Measurements from ENCODE around the gene FAM89B.

The FAM89B gene

DNA sequence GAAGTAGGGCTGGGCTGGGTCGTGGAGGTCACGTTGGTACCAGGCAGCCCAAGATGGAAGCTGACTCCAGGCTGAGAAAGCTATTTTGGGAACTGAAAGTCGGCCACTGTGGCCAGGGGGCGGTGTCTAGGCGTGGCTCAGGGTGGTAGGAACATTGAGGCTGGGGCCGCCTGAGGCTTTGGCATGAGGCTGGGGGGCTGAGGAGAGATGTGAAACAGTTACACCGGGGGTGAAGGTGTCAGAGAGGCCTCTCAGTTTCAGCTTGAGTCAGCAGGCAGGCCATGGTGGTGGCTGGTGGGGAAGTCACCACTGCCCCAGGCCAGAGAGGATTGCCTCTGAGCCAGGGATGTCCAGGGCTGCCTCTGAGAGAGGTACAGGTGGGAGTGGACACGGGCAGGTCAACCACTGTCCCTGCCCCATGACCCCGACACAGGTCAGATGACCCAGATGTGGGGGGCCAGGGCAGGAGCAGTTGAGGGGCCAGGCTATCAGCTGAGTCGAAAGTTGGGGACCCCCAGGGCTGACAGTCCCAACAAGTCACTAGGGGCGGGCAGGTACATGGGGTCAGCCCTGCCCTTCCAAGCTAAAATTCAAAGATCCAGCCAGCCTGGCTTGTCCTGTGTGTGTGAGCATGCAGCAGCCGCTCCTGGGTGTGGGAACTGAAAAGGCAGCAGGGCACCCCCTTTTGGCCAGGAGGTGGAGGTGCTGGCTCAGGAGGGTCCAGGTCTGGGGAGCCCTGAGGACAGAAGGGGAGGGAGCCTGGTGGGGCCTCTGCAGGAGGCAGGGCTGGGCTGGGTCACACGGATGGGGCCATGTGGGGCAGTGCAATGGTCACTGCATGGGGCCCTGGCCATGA, 16.1 kb downstream of the FAM89B start:
- DNase-seq (ENCODE audit: low read depth in 2 of 2): peak in 1 of 2 donors; percentile 52

- no peak for DNase-seq (ENCODE audit: low read depth in 2 of 2)
These were observed 17.3 kb downstream of the FAM89B start for GRCh38 chr11:65589444-65590239.

- no peak for DNase-seq (ENCODE audit: low read depth in 2 of 2)
These were observed 18.0 kb downstream of the FAM89B start for GRCh38 chr11:65590240-65590738.

DNA sequence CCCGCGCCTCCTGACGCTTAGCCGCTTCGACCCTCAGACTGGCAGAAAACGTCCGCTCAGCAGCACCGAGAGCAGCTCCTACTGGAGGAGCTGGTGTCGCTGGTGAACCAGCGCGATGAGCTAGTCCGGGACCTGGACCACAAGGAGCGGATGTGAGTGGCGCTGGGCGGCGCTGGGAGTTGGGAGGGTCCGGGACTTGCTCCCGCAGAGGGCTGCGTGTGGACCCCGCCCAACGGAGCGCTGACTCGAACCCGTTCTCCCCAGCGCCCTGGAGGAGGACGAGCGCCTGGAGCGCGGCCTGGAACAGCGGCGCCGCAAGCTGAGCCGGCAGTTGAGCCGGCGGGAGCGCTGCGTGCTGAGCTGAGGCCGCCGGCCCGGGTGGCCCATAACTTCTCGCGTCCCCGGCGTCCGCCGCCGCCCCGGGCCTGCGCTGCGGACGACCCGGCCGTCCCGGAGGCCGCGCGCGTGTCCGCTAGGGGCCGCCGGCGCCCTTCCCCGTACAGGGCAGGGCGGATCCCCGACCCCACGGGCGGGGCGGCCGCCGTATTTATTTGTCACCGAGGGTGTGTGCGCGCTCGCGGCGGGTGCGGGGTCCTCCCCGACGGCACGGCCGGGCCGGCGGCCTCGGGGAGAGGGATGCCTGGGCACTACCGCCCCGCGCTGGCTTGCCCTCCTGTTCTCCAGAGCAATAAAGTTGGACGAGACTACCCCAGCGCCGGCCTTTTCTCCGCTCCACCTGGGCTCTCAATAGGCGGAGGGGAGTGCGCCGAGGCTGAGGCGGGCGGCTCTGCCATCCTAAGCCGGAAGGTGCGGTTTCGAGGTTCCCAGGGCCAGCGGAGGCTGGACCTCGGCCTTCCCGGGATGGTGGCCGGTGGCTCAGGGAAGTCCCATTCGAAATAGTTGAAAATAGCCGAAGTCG, 19.9 kb downstream of the FAM89B start:
- no peak for DNase-seq (ENCODE audit: low read depth in 2 of 2)

- DNase-seq (ENCODE audit: low read depth in 2 of 2): no peak
These were observed 20.6 kb downstream of the FAM89B start for GRCh38 chr11:65592858-65593517.

DNA sequence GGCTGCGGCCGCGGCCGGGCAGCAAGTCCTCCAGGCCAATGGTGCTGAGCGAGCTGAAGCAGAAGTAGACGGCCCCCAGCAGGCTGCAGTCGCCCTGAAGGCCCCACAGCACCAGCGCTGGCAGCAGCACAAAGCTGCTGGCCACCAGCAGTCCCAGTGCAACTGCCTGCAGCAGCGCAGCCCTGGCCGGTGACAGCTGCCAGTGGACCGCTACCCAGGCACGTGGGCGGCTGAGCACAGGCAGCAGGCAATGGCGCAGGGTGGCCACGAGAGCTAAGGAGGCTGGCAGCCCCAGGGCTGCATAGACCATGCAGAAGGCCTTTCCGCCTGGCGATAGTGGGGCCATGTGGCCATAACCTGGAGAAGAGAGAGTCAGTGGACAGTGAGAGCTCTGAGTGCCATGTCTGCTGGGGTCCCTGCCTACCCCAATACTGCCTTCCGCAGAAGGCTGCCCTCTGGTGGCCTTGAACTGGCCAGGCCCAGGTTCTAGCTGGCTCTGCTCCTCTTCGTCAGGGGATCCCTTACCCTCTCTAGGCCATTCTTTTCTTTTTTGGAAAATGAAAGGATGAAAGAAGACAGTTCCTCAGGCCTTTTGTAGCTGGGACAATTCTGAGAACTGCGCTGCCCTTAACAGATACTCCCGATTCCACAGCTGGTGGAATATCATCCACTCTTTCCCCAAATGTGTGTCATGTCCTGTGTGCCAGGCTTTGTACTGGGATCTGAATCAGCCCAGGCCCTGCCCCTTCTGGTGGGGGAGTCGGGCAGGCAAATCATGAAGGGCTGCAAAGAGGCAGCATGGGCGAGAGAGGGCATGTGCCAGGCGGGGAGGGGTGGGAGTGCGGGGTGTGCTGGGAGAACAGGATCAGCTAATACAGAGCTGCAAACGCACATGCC, 21.4 kb downstream of the FAM89B start:
- no peak for DNase-seq (ENCODE audit: low read depth in 2 of 2)

DNA sequence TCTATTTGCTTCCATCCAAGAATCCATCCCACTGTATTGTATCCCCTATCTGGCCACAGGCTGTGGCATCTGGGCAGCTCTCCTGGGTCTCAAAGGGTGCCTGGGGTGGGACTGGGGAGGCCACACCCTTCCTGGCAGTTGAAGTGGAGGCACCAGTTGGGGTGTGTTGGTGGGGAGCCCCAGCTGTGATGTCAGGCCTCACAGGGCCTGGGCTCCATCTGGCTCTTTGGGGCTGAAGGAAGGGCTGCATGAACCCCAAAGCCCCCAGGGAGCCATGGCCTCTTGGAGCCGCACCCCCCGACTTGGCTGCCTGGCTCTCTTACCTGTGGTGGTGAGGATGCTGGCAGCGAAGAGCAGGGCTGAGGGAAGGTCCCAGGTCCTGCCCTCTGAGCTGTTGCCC, 22.8 kb downstream of the FAM89B start:
- no peak for DNase-seq (ENCODE audit: low read depth in 2 of 2)

DNA sequence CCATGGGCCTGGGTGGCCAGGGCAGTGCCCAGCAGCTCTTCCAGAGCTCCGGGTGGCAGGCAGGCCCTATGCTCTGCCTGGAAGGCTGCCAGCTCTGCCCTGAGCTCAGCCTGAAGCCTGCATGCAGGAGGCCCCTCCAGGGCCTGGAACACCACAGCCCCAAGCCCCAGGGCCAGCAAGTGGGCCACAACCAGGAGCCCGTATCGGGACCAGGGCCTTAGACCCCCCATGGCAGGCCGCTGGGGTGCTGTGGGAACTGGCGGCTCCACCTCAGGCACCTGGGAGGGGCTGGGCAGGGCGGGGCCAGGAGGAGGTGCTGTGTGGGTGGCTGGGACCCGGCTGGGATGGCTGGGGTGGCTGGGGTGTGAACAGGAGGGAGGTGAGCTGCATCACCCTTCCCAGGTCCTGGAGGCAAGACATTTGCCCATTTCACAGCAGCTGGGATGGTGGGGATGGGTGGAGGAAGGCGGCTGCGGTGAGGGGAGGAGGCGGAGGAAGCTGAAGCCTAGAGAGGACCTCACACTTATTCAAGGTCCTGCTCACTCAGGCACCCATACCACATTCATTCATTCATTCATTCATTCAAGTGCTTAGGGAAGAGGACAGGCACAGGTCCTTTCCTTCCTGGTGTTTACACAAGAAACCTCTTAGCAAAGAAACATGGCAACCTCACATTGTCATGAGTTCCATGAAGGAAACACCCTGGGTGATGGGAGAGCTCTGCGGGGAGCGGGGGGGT, 23.4 kb downstream of the FAM89B start, which contains the start of gene KCNK7:
KCNK7 (minus strand) TSS at position 258 of the 739 bp plus-strand sequence; CDS start at position 230, 28 bp downstream.
- no peak for DNase-seq (ENCODE audit: low read depth in 2 of 2)

DNA sequence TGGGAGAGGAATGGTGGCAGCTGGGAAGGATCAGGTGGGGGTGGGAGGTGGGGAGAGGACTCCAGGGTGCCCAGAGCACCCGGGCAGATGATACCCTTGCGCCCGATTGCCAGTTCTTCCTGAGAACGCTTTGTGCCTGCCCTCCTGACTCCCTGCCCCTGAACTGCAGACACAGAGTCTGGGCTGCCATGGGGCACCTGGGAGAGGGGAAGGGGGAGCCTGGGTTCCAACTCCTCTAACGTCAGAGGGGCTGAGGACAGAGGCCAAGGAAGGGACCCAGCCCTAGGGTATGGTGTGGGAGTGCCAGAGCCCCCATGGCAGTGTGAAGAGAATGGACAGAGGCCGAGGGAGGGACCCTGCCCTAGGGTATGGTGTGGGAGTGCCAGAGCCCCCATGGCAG, 24.2 kb downstream of the FAM89B start:
- no peak for DNase-seq (ENCODE audit: low read depth in 2 of 2)

GRCh38 chr11:65598258-65598699, 25.9 kb downstream of the FAM89B start:
- DNase-seq (ENCODE audit: low read depth in 2 of 2): no peak

- no peak for DNase-seq (ENCODE audit: low read depth in 2 of 2)
These were observed 27.0 kb downstream of the FAM89B start for GRCh38 chr11:65599216-65599954.

DNA sequence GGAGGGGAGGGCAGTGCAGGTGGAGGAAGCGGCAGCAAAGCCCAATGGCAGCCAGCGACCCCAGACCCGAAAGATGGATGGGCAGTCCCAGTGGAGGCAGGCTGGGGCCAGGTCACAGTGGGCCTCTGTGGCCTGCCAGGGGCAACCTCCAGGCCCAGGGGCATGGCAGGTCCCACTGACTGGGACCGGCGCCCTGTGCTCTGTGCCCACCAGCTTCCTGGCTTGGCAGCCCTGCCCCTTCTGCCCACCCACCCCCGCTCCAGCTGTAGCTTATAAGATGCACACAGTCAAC, 27.6 kb downstream of the FAM89B start:
- no peak for DNase-seq (ENCODE audit: low read depth in 2 of 2)

GRCh38 chr11:65604258-65604657, 31.9 kb downstream of the FAM89B start:
- no peak for DNase-seq (ENCODE audit: low read depth in 2 of 2)

- no peak for DNase-seq (ENCODE audit: low read depth in 2 of 2)
These were observed 34.7 kb downstream of the FAM89B start for GRCh38 chr11:65606876-65607613.

DNA sequence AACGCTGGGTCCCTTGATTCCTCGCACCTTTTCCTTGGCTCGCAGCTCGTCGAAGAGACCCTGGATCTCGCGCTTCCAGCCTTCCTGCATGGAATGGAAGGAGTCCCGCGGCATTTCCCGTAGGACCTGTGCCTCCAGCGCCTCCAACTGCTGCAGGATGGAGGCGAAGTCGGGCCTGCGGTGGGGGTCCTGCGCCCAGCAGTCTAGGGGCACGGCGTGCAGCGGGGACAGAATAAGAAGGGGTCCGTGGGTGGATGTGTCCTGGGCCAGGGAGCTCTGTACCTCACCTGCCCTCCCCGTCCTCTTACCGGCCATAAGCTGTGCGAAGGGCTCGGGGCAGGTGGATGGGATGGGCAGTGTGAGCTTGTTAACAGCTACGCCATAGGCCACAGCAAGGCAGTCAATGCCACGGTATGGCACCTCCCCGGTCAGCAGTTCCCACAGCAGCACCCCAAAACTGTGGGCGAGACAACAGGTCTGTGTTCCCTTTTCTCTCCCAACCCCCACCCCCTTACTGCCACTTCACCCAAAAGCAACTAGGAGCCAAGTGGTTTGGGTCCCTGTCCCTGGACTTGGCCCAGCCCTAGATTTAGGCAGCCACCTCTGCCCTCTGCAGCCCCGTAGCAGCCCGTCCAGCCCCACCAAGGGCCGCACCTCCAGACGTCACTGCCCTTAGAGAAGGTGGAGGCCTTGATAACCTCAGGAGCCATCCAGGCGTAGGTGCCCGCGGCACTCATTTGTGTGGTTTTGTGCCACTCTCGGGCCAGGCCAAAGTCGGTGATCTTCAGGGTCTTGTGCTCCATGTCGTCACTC, 35.5 kb downstream of the FAM89B start:
- no peak for DNase-seq (ENCODE audit: low read depth in 2 of 2)

DNA sequence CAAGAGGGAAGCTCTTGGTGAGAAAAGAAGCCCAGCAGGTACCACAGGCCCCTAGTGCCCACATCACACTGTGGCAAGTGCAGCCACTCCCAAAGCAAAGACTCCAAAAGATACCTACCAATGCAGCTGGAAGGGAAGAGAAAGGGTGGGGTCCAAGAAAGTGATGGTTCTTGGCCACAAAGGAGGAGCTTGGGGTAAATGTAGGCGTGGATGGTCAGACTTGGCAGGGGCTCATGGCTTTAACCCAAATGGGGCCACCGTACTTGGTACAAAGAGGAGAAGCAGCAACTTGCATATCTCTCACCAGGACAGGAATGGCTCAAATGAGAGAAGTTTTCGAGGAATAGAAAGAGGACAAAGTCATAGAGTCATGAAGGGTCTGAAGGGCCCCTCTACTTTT, 36.9 kb downstream of the FAM89B start:
- no peak for DNase-seq (ENCODE audit: low read depth in 2 of 2)

- no peak for DNase-seq (ENCODE audit: low read depth in 2 of 2)
These were observed 37.3 kb downstream of the FAM89B start for GRCh38 chr11:65609665-65610064.
